OCI-LY3 (cell line): Measurements from ENCODE around the gene HOXA7.

ENCODE experiments used
- H2AFZ ChIP-seq: fragments of 200-600, 300-600 bp; shearing (Covaris generic); 2 replicates; pipeline ENCODE4 v1.6.0; 2014; ENCODE audit warnings: antibody characterized with exemption, low read depth, low read length
- H3K27ac ChIP-seq: fragments of 200-600, 300-600 bp; sonication (generic); 2 replicates; pipeline ENCODE4 v1.5.1; 2014; ENCODE audit warnings: mild to moderate bottlenecking, low read length, moderate library complexity, mixed read lengths
- H3K27me3 ChIP-seq: fragments of 200-600, 300-600 bp; sonication (generic); 2 replicates; pipeline ENCODE4 v1.6.1; 2014; ENCODE audit warnings: low read depth, low read length, mixed read lengths
- H3K36me3 ChIP-seq: fragments of 200-600, 300-600 bp; sonication (generic); replicated peaks from 2 replicates; pipeline ENCODE3; 2014; ENCODE audit warnings: low read depth, low read length, mixed read lengths
- H3K4me1 ChIP-seq: fragments of 300-600, 200-600 bp; sonication (generic); 2 replicates; pipeline ENCODE4 v1.6.1; 2014; ENCODE audit warnings: low read length, mixed read lengths
- H3K4me2 ChIP-seq: fragments of 200-600, 300-600 bp; sonication (generic); 2 replicates; pipeline ENCODE4 v1.6.1; 2014; ENCODE audit warnings: low read length, mixed read lengths
- H3K4me3 ChIP-seq: fragments of 300-600, 200-600 bp; sonication (generic); 2 replicates; pipeline ENCODE4 v1.5.1; 2014; ENCODE audit warnings: antibody characterized with exemption, mild to moderate bottlenecking, low read length, moderate library complexity
- H3K79me2 ChIP-seq: fragments of 300-600, 200-600 bp; shearing (Covaris generic); 2 replicates; pipeline ENCODE4 v1.6.1; 2014; ENCODE audit warnings: mild to moderate bottlenecking, low read length, mixed read lengths
- H3K9ac ChIP-seq: fragments of 300-600, 200-600 bp; shearing (Covaris generic); 2 replicates; pipeline ENCODE4 v1.6.0; 2014; ENCODE audit warnings: mild to moderate bottlenecking, low read length, moderate library complexity
- H3K9me3 ChIP-seq: fragments of 200-600, 300-600 bp; shearing (Covaris generic); 2 replicates; pipeline ENCODE4 v1.6.1; 2014; ENCODE audit warnings: low read length, mixed read lengths; ENCODE audit not compliant: insufficient read depth
- H4K20me1 ChIP-seq: fragments of 200-600, 300-600 bp; sonication (generic); 2 replicates; pipeline ENCODE4 v1.6.1; 2016; ENCODE audit warnings: low read length, mixed read lengths; ENCODE audit not compliant: insufficient read depth
- EZH2phosphoT487 ChIP-seq: fragments of 200-600 bp; shearing (Covaris generic); IDR thresholded peaks from 2 replicates; pipeline ENCODE4 v1.6.1; 2018; ENCODE audit warnings: antibody characterized with exemption, mixed run types, low read depth
- TF ChIP-seq, protein P1 (sequence below): fragments of 200-600, 300-600 bp; sonication (generic); IDR thresholded peaks from 2 replicates; pipeline ENCODE4 v1.5.1; 2014; ENCODE audit warnings: antibody characterized with exemption, low read length, low read depth

HOXA7 gene

DNA sequence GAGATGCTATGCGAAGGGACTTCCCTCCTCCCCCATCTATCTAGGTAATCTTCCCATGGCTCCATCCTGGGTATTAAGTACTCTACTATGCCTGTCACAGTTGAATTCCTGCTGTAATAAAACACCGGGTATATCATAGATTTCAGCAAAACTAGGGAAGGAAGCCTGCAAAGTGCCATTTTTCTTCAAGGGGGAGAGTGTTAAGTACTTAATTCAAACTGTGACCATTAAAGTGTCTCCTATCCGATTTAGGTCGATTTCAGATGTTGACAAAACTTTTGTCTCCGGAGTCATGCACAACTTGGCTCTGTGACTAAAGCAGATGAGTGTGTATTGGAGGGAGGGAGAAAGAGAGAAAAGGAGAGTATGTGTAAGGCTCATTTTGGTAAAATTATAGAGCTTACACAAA is 30.5 kb downstream of the HOXA7 start:
- Histone ChIP-seq H3K9ac (no peak overlapping the region), H3K79me2 (no peaks in the 10 kb centered on the region), H3K27me3 (no peaks in the 10 kb centered on the region; the same call in 1 of the 2 replicates), H3K4me2 (no peak overlapping the region), H3K4me3 (no peak overlapping the region), H3K27ac (no peak overlapping the region), H2AFZ (no peak overlapping the region), H4K20me1 (no peaks in the 10 kb centered on the region), H3K36me3 (no peaks in the 10 kb centered on the region), H3K4me1 (no peaks in the 10 kb centered on the region), H3K9me3 (no peaks in the 10 kb centered on the region)
- TF ChIP-seq EZH2phosphoT487 = no peak
- TF ChIP-seq, protein P1, sequence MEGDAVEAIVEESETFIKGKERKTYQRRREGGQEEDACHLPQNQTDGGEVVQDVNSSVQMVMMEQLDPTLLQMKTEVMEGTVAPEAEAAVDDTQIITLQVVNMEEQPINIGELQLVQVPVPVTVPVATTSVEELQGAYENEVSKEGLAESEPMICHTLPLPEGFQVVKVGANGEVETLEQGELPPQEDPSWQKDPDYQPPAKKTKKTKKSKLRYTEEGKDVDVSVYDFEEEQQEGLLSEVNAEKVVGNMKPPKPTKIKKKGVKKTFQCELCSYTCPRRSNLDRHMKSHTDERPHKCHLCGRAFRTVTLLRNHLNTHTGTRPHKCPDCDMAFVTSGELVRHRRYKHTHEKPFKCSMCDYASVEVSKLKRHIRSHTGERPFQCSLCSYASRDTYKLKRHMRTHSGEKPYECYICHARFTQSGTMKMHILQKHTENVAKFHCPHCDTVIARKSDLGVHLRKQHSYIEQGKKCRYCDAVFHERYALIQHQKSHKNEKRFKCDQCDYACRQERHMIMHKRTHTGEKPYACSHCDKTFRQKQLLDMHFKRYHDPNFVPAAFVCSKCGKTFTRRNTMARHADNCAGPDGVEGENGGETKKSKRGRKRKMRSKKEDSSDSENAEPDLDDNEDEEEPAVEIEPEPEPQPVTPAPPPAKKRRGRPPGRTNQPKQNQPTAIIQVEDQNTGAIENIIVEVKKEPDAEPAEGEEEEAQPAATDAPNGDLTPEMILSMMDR = no peak

DNA sequence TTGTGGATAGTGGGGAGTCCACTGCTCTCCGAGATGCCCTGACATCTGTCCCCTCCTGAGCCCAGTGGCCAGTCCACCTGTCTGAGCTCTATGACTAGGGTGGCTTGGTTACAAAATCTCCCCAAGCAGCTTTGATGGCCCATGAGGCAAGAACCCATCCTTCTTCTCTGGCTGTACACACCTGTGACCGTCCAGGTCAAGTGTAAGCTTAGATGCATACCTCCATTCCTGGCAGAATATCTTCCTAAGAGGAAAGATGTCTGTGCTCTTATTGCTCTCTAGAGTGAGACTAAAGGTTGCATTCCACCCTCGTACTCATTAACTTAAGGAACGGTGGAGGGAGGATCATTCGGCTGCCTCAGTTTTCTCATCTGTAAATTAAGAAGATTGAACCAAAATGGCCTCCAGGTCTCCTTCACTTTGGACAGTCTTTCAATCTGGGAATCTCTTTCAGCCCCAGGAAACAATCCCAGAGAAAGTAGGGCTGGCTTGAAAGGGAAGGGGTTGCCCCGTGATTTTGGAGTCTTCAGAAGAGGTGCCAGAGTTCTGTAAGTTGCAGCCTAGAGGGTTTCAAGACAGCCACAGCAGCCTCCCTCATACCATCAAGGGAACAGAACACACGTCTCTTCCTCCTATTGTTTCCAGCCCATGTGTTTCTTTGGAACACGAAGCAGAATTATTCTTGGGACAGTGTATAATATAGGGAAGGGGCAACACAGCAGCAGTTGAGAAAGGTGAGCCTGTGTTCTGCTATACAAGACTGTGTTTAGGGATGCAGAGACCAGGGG is 31.4 kb downstream of the HOXA7 start:
- Histone ChIP-seq H3K4me1 (no peaks in the 10 kb centered on the region), H3K36me3 (no peaks in the 10 kb centered on the region), H3K27ac (no peak overlapping the region), H3K27me3 (no peaks in the 10 kb centered on the region; the same call in 1 of the 2 replicates), H3K9ac (no peak overlapping the region), H2AFZ (no peak overlapping the region), H3K79me2 (no peaks in the 10 kb centered on the region), H3K9me3 (no peaks in the 10 kb centered on the region), H4K20me1 (no peaks in the 10 kb centered on the region), H3K4me2 (no peak overlapping the region), H3K4me3 (no peak overlapping the region)
- no peak for TF ChIP-seq EZH2phosphoT487
- TF ChIP-seq, protein P1 = no peak

DNA sequence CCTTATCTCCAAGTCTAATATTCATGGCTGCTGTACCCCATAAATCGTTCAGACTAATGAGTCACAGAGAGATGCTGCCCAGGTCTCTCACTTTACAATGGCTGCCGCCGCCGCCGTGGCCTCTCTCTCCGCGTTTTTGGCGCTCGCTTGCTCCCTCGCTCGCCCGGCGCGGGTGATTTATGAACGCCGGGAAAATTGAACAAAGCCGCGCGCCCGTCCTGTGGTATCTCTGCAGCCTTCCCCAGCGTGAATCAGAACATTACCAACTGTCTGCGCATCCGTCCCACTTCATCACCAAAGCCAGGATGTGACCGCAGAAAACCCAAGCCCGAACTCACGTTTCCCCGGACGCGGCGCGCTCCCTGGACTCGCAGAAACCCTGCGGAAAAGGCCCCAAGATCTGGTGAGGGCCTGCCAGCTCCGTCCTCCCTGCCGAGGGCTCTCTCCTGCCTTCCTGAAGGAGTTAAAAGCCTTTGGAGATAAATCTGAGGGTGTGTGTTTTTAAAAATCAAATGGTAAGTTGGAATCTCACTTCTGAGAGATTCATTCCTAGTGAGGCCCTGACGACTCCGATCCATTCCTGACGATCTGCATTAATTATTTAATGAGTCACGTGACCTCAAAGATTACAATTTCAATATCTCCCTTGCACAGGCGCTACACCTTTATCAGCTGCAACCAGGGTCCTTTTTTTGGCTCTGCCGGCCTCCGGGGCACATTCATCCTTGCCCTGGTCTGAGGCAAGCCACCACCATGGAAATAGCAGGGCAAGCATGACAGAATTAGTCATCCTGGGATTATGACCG is 32.2 kb downstream of the HOXA7 start:
- no peak overlapping the region for H2AFZ ChIP-seq
- H3K4me2 ChIP-seq = no peak overlapping the region
- H4K20me1 ChIP-seq = no peaks in the 10 kb centered on the region
- no peaks in the 10 kb centered on the region for H3K4me1 ChIP-seq
- no peak overlapping the region for H3K27ac ChIP-seq
- no peak overlapping the region for H3K9ac ChIP-seq
- H3K9me3 ChIP-seq = no peaks in the 10 kb centered on the region
- H3K79me2 ChIP-seq = no peaks in the 10 kb centered on the region
- no peak overlapping the region for H3K4me3 ChIP-seq
- no peaks in the 10 kb centered on the region for H3K36me3 ChIP-seq
- TF ChIP-seq, protein P1 = no peak
- no peak for TF ChIP-seq EZH2phosphoT487
- H3K27me3 ChIP-seq = no peaks in the 10 kb centered on the region; the same call in 1 of the 2 replicates

DNA sequence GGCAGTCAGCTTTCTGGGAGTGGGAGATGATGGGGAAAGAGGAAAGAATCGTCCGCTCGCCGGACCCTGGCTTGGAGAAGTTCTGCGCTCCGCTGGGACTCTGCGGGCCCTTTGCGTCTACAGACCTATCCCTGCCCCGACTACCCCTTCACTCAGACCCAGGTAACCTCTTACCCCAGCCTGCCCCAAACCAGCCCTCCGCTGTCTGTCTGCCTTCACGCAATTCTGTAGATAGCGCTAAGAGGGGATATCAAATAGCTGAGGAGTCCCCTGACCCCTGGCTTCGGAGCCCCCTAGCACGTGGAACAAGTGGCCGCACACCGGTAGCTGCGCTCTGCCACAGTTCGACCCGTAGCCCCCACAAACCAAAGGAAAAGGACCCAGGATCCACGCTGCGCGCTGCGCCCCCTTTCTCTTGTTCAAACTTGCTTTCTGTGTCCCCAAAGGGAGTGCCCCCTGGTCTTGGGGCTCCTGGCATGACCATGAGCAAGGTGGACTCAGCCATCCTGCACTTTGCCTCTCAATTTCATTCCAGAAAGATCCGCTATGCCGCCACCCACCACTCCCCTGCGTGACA is 32.9 kb downstream of the HOXA7 start:
- TF ChIP-seq, protein P1 = no peak
- TF ChIP-seq EZH2phosphoT487 = no peak
- no peak overlapping the region for H3K27ac ChIP-seq
- H3K4me3 ChIP-seq = no peak overlapping the region
- no peak overlapping the region for H3K9ac ChIP-seq
- no peaks in the 10 kb centered on the region for H3K36me3 ChIP-seq
- no peaks in the 10 kb centered on the region for H4K20me1 ChIP-seq
- no peaks in the 10 kb centered on the region; the same call in 1 of the 2 replicates for H3K27me3 ChIP-seq
- H3K79me2 ChIP-seq = no peaks in the 10 kb centered on the region
- no peak overlapping the region for H2AFZ ChIP-seq
- H3K9me3 ChIP-seq = no peaks in the 10 kb centered on the region
- H3K4me1 ChIP-seq = no peaks in the 10 kb centered on the region
- no peak overlapping the region for H3K4me2 ChIP-seq
